AG10803 (cell line): ENCODE results near the gene TNFSF4.
A peak's percentile ranks its signal among the peaks of the same experiment; 100 is the strongest.

Experiments
- DNase-seq: peaks from one replicate; pipeline ENCODE4 v3.0.0; 2010; ENCODE audit warnings: low read depth
- H3K4me3 ChIP-seq: 2 replicates; pipeline ENCODE4 v1.5.1; 2011; ENCODE audit warnings: mild to moderate bottlenecking, low read length, control low read depth
- TF ChIP-seq, protein P1 (sequence below): conservative IDR thresholded peaks from 2 replicates; pipeline ENCODE4 v1.5.1; 2011; ENCODE audit warnings: mild to moderate bottlenecking, low read length, control low read depth, inconsistent platforms

The TNFSF4 gene

DNA sequence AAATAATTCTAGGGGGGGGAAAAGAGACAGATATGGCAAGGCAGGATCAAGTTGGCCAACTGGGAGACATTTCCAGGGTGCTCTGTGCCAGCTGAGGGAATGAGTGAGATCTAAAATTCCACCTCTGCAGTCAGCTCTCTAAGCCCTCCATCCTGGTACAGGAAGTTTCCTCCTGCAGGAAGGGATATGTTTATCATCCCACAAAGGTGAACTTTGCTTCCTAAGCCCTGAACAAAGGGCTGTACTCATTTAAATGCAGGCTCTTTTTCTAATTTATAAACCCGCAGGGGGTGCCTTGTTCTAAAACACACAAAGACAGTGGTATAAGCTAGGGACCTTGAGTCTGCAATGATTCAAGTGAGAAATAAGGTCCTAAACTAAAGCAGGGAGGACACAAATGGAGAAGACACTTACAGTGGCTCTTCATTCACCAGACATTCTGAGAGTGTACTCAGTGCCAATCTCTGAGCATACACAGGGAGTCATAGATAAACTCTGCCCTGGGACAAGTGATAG lies 3.6 kb upstream of the TNFSF4 start:
- no peak for DNase-seq
- no peak overlapping the region for H3K4me3 ChIP-seq
- TF ChIP-seq, protein P1, sequence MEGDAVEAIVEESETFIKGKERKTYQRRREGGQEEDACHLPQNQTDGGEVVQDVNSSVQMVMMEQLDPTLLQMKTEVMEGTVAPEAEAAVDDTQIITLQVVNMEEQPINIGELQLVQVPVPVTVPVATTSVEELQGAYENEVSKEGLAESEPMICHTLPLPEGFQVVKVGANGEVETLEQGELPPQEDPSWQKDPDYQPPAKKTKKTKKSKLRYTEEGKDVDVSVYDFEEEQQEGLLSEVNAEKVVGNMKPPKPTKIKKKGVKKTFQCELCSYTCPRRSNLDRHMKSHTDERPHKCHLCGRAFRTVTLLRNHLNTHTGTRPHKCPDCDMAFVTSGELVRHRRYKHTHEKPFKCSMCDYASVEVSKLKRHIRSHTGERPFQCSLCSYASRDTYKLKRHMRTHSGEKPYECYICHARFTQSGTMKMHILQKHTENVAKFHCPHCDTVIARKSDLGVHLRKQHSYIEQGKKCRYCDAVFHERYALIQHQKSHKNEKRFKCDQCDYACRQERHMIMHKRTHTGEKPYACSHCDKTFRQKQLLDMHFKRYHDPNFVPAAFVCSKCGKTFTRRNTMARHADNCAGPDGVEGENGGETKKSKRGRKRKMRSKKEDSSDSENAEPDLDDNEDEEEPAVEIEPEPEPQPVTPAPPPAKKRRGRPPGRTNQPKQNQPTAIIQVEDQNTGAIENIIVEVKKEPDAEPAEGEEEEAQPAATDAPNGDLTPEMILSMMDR = no peak

DNA sequence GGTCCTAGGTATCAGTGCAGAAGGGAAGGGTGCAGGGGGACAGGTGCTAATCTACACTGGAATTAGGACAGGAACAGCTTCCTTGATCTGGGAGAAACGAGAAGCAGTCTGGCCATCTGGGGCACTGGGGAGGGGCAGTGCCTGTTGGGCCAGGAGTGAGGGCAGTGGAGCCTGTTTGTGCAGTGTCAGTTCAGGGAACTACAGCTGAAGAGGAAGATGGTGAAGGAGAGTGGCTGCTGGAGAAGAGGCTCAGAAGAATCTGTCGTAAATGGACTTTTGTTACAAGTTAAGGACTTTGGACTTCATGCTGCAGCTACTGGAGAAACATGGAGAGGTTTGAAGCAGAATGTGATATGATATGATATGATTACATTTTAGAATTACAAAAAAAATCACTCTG lies 3.2 kb upstream of the TNFSF4 start:
- no peak for DNase-seq
- H3K4me3 ChIP-seq = no peak overlapping the region
- TF ChIP-seq, protein P1 = no peak

DNA sequence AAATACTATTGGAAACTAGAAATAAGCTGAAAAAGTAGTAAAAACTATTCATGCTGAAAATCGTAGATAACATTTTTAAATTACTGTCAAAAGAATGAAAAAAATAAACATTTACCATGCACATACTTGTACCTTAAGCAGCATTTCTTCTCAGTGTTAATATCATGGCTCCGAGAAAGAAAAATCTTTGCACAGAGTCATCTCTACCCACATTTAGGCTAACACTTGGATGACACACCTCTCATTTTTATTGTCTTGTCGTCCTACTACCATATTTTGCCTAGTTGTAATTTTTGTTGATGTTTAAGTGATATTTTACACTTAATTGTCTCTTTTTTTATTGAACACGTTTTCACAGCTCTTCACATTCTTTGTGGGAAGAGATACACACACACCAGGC lies 1.7 kb upstream of the TNFSF4 start:
- DNase-seq = no peak
- no peak overlapping the region for H3K4me3 ChIP-seq
- TF ChIP-seq, protein P1 = no peak

DNA sequence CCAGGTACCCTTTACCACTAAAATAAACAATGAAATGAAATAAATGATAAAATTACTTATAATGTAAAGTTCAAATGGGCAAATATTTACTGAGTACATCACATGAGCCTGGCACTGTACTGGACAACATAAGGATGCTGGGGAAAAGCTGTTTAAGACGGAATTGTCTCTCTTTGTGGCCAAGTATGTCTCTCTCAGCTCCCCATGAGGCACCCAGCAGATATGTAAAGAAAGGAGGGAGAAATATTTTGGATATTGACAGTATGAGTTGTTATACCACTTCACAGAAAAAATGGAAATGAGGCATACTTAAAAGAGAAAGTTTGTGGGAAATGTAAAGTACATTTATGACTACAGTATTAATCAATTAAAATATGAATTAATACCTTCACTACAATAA lies 1.0 kb upstream of the TNFSF4 start:
- TF ChIP-seq, protein P1 = no peak
- no peak overlapping the region for H3K4me3 ChIP-seq
- peak; percentile 17 for DNase-seq

DNA sequence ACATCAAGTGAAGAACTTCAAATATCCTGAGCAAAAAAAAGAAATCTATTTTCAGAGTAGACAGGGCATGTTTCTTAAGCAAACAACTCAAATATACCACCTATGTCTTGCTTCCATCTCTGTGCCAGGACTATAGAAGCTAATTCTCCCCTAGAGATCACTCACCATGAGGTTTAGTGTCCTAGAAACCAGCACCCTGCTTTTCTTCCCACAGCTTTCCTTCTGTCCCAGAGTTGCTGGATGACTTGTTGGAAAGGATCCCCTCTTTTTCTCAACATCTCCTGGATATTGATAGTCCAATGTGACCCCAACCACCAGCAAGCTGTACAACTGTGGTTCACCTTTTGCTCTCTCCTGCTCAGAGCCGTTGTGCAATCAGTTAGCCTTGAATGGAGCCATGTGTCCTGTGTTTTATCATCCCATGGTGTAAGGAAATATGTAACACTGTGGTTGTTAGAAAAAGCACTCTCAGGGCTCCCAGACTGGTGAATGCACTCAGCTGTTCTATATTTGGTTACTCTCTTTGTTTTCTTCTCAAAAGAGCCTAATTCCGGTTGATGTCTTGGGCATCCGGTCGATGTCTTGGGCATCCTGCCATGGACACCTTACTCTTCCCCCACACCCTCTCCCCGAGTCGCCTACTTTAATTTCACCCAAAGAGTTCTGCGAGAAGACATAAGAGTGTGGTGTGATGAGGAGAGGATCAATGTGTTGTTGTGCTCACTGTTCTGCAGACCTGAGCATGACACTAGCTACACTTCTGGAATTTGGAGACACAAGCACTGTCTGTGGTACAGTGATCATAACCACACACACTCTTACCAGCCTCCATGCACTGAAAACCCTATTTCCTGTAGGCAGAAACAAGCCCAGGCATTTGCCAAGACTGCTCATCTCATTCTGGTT lies 1.7 kb downstream of the TNFSF4 start:
- peak; percentile 80 for DNase-seq
- TF ChIP-seq, protein P1 = no peak
- H3K4me3 ChIP-seq = peak overlapping the region; percentile 39

DNA sequence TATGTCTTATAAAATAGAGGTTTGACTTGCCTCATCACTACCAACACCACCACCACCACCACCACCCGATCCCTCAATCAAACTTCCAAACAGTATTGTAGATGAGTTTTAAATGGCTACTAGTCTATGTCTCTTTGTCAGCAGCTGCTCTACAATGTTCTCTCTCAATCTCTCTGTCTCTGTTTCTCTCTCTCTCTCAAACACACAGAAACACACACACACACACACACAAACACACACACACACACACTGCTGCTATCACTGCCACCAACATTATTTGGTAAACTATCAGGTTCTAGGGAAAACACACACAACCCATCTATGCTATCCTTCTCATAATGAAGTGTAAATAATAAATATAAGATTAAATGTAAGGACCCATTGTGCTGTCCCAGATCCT lies 2.4 kb downstream of the TNFSF4 start:
- H3K4me3 ChIP-seq = peak overlapping the region; percentile 40
- TF ChIP-seq, protein P1 = no peak
- peak; percentile 5 for DNase-seq
